Coronary artery (tissue), 2 donors: ENCODE results near the gene MIGA2.

Experiments used
- DNase-seq: peaks from one replicate; pipeline ENCODE4 v3.0.0-alpha.2; 2017; ENCODE audit warnings: low spot score
- H3K27ac ChIP-seq, 2 donors: fragments of 200-600 bp; sonication (generic); one replicate each; pipeline ENCODE4 v1.5.1; 2016 to 2019
- H3K4me3 ChIP-seq: fragments of 200-600 bp; sonication (generic); 2 replicates; pipeline ENCODE4 v1.5.1; 2016; ENCODE audit warnings: mild to moderate bottlenecking, moderate library complexity
- CTCF ChIP-seq: fragments of 200-600 bp; sonication (generic); IDR thresholded peaks from one replicate; pipeline ENCODE4 v1.5.1; 2019; ENCODE audit warnings: antibody characterized with exemption

MIGA2 gene

GRCh38 chr9:129054163-129054851 is 17.9 kb downstream of the MIGA2 start:
- no peak for DNase-seq
- no peak overlapping the region for H3K27ac ChIP-seq
- TF ChIP-seq CTCF, result no peak
- H3K4me3 ChIP-seq, result no peak overlapping the region

- H3K27ac ChIP-seq, result no peak overlapping the region
- no peak overlapping the region for H3K4me3 ChIP-seq
- DNase-seq, result no peak
- TF ChIP-seq CTCF, result no peak
These were observed 22.8 kb downstream of the MIGA2 start for GRCh38 chr9:129058965-129059795.

- no peak overlapping the region for H3K4me3 ChIP-seq
These were observed 23.7 kb downstream of the MIGA2 start for GRCh38 chr9:129059796-129060785.

GRCh38 chr9:129060991-129061390 is 24.6 kb downstream of the MIGA2 start:
- no peak overlapping the region for H3K27ac ChIP-seq
- no peak overlapping the region for H3K4me3 ChIP-seq
- TF ChIP-seq CTCF, result no peak
- DNase-seq, result no peak

More at GRCh38 chr9:129059796-129060785, 23.7 kb downstream of the MIGA2 start:
- no peak overlapping the region for H3K27ac ChIP-seq
- no peak for TF ChIP-seq CTCF
- DNase-seq, result peak; percentile 63

GRCh38 chr9:129063061-129063460 is 26.6 kb downstream of the MIGA2 start:
- Histone ChIP-seq H3K4me3 (no peak overlapping the region), H3K27ac (no peak overlapping the region)
- DNase-seq, result no peak
- TF ChIP-seq CTCF, result no peak

GRCh38 chr9:129064499-129064908 is 28.1 kb downstream of the MIGA2 start:
- no peak overlapping the region for H3K4me3 ChIP-seq
- no peak for DNase-seq
- no peak overlapping the region for H3K27ac ChIP-seq
- no peak for TF ChIP-seq CTCF
